ACC112 (cell line): ENCODE results near the gene MAP3K7.
A peak's percentile ranks its signal among the peaks of the same experiment; 100 is the strongest.

ENCODE experiments used
- H2AFZ ChIP-seq: fragments of 200-600 bp; sonication (generic); one replicate; pipeline ENCODE4 v1.6.0; 2017; ENCODE audit warnings: antibody characterized with exemption, low read length; ENCODE audit not compliant: unreplicated experiment
- H3K27ac ChIP-seq: fragments of 200-600 bp; sonication (generic); 2 replicates; pipeline ENCODE4 v1.5.1; 2014; ENCODE audit warnings: low read depth, mild to moderate bottlenecking, antibody characterized with exemption, low read length, moderate library complexity
- H3K27me3 ChIP-seq: fragments of 200-600 bp; sonication (generic); 2 replicates; pipeline ENCODE4 v1.6.1; 2014; ENCODE audit warnings: mild to moderate bottlenecking, antibody characterized with exemption, low read length, moderate library complexity, mixed read lengths; ENCODE audit not compliant: insufficient read depth
- H3K36me3 ChIP-seq: fragments of 200-600 bp; sonication (generic); 2 replicates; pipeline ENCODE4 v1.6.1; 2016; ENCODE audit warnings: mild to moderate bottlenecking, antibody characterized with exemption, low read length, moderate library complexity, mixed read lengths; ENCODE audit not compliant: insufficient read depth
- H3K4me1 ChIP-seq: fragments of 200-600 bp; sonication (generic); one replicate; pipeline ENCODE4 v1.6.1; 2016; ENCODE audit warnings: low read length, mixed read lengths; ENCODE audit not compliant: insufficient read depth, unreplicated experiment, control insufficient read depth
- H3K4me3 ChIP-seq: fragments of 200-600 bp; sonication (generic); 2 replicates; pipeline ENCODE4 v1.5.1; 2014; ENCODE audit warnings: mild to moderate bottlenecking, low read depth, low read length
- H3K79me2 ChIP-seq: fragments of 200-600 bp; sonication (generic); one replicate; pipeline ENCODE4 v1.6.0; 2016; ENCODE audit warnings: low read length; ENCODE audit not compliant: control insufficient read depth, unreplicated experiment, insufficient read depth

The MAP3K7 gene

GRCh38 chr6:90586836-90587638 is at the start of gene MAP3K7:
Gene MAP3K7, minus strand, starts transcription at chr6:90587072. Its CDS starts 189 bp downstream, at chr6:90586883.
- no peaks in the 10 kb centered on the region for H3K36me3 ChIP-seq
- H3K27me3 ChIP-seq = no peaks in the 10 kb centered on the region; the same call in 1 of the 2 replicates
- peak within 1 kb of the TSS; percentile 92 for H3K27ac ChIP-seq
- H3K4me3 ChIP-seq = peak within 1 kb of the TSS; percentile 93
- H3K4me1 ChIP-seq = peaks cover 23% of the 10 kb centered on the region
- peaks cover 46% of the 10 kb centered on the region for H3K79me2 ChIP-seq
- H2AFZ ChIP-seq = peak within 1 kb of the TSS; percentile 99

GRCh38 chr6:90631046-90631445 is 44.2 kb upstream of the MAP3K7 start:
- 0 out of 2 replicates have a peak, but pooled peaks cover 3% of the 10 kb centered on the region for H3K27me3 ChIP-seq
- no peaks in the 10 kb centered on the region for H3K79me2 ChIP-seq
- no peak overlapping the region for H3K27ac ChIP-seq

GRCh38 chr6:90621581-90621980 is 34.7 kb upstream of the MAP3K7 start:
- no peaks in the 10 kb centered on the region for H3K4me1 ChIP-seq
- H3K36me3 ChIP-seq = no peaks in the 10 kb centered on the region
- H3K79me2 ChIP-seq = no peaks in the 10 kb centered on the region
- no peak overlapping the region for H3K4me3 ChIP-seq
- H3K27ac ChIP-seq = no peak overlapping the region
- H3K27me3 ChIP-seq = peaks cover 53% of the 10 kb centered on the region
- no peak overlapping the region for H2AFZ ChIP-seq

More at GRCh38 chr6:90631046-90631445, 44.2 kb upstream of the MAP3K7 start:
- Histone ChIP-seq H3K4me1 (no peaks in the 10 kb centered on the region), H2AFZ (no peak overlapping the region), H3K4me3 (no peak overlapping the region), H3K36me3 (no peaks in the 10 kb centered on the region)

DNA sequence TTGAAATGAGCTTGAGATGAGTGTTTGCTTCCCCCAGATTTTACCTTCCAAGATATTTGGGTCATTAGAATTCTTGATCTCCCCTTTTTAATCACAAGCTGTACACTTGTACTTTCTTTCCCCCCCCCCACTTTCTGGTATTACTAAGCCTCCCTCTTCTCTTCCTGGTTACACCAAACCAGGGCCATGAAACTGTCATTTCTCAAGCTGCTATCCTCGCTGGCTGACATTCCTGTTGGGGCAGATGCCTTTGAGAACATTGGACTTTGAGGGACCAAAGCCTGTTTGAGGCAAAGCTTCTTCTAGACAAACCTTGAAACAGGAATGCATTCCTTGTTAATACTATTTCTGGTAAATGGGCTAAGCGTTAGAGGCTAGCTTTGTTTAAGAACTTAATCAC is 32.3 kb upstream of the MAP3K7 start:
- Histone ChIP-seq H2AFZ (no peak overlapping the region), H3K4me3 (no peak overlapping the region), H3K4me1 (no peaks in the 10 kb centered on the region), H3K27me3 (peaks cover 73% of the 10 kb centered on the region), H3K79me2 (no peaks in the 10 kb centered on the region), H3K27ac (no peak overlapping the region), H3K36me3 (no peaks in the 10 kb centered on the region)

DNA sequence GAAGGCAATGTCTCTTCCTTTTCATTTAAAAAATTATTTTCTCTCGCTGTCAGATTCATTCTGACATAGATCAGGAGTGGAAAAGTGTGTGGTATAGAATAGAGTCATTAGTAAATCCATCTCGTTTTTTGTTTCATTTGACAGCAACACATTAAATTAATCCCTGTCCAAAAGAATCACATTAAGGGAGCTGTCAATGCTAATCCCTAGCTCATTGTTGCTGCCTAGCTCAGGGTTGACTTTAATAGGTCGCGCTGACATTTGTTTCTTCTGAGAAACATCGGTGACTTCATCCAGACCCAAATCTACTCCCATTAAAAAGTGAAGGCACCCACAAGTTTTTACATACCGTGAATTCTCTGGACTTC is 25.4 kb upstream of the MAP3K7 start:
- peaks cover 8% of the 10 kb centered on the region for H3K4me1 ChIP-seq
- H3K4me3 ChIP-seq = no peak overlapping the region
- H3K36me3 ChIP-seq = no peaks in the 10 kb centered on the region
- no peak overlapping the region for H3K27ac ChIP-seq
- peaks cover 93% of the 10 kb centered on the region for H3K27me3 ChIP-seq
- no peak overlapping the region for H2AFZ ChIP-seq
- no peaks in the 10 kb centered on the region for H3K79me2 ChIP-seq

GRCh38 chr6:90611543-90612312 is 24.9 kb upstream of the MAP3K7 start:
- Histone ChIP-seq H3K27ac (no peak overlapping the region), H3K4me3 (peak overlapping the region; percentile 74), H3K27me3 (peaks cover 89% of the 10 kb centered on the region)

DNA sequence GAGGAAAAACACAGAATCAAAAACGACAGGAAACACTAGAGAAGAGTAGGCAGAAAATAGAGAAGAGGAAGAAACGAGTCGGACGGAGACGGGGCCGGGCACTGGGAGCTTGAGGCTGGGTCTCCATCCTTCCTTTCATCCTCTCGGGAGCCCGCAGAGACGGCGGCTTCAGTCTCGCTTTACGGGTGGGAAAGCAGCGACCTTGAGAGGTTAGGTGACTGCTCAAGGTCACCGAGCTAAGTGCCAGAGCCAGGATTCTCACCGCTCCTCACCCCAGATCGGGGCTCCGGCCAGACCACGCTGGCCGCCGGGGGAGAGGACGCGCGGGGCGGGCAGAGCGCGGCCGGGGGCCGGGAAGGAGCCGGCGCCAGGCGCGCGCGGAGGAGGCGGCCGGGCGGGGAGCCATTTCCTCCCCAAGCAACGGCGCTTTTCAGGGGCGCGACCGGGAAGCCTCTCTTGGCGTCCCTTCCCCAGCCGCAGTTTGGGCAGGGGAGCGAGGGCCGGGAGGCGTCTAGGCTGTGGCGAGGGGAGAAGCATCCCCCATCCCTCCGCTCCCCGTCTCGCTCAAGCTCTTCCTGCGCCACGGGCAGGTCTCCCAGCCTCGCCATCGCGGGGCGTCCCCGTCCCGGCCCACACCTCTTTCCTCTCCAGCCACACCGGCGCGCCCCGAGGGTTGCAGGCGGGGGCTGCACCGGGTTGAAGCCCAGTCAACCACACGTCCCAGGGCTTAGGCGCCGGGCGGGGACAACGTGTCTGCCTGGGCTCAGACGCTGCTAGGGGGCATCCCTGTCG is 24.1 kb upstream of the MAP3K7 start:
- Histone ChIP-seq H3K27ac (no peak overlapping the region), H3K79me2 (no peaks in the 10 kb centered on the region), H3K36me3 (no peaks in the 10 kb centered on the region), H2AFZ (peak overlapping the region; percentile 57), H3K4me3 (peak overlapping the region; percentile 74), H3K27me3 (peaks cover 87% of the 10 kb centered on the region), H3K4me1 (peaks cover 8% of the 10 kb centered on the region)

More at GRCh38 chr6:90611543-90612312, 24.9 kb upstream of the MAP3K7 start:
- no peaks in the 10 kb centered on the region for H3K36me3 ChIP-seq
- H2AFZ ChIP-seq = peak overlapping the region; percentile 57
- H3K79me2 ChIP-seq = no peaks in the 10 kb centered on the region
- H3K4me1 ChIP-seq = peaks cover 8% of the 10 kb centered on the region

DNA sequence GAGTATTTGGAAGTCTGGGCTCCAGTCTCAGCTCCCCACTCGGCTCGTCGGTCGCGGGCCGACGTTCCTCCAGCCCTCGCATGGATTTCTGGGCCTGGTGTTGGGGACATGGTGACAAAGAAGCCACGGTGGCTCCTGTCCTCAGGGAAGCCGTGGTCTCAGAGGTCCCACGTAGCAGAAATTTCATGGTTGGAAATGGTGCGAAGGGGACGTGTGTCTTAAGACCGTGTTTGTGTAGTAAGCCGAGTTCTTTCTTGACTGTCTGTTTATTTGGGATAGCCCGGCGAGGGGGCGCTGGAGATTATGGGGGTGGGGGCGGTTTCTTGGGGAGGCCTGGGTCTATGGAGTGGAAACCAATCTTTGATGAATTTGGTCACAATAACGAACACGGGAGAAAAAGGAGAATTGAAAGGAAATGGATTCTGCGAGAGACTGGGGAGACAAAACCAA is 23.5 kb upstream of the MAP3K7 start:
- no peaks in the 10 kb centered on the region for H3K36me3 ChIP-seq
- peaks cover 86% of the 10 kb centered on the region for H3K27me3 ChIP-seq
- H3K27ac ChIP-seq = no peak overlapping the region
- peaks cover 8% of the 10 kb centered on the region for H3K4me1 ChIP-seq
- H3K79me2 ChIP-seq = no peaks in the 10 kb centered on the region
- H3K4me3 ChIP-seq = peak overlapping the region; percentile 74
- peak overlapping the region; percentile 57 for H2AFZ ChIP-seq

DNA sequence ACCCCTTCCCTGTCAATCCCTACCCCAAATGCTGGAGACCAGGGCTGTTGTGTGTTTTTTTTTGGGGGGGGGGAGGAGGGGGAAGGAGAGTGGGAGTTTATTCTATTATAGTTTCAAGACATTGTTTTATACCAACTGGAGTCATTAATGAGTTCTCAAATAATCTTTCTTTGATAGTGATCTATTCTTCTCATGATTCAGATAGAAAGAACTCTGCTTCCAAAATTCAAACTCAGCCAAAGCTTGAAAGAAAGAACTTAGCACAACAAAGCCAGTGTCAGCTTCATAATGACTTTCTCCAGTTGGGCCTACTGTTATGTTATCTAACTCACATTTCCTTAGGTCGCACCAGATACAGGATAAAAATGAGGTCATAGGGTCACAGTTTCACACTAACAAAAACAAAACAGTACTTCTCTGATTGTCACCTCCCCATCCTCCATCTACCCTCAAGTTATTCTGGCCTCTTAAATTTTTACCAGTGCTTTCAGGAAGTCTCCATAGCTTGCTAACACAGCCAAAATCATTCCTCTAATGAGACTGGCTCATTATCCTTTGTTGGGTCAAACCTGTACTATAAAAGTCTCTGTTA is 19.0 kb upstream of the MAP3K7 start:
- Histone ChIP-seq H3K79me2 (no peaks in the 10 kb centered on the region), H3K36me3 (no peaks in the 10 kb centered on the region), H2AFZ (no peak overlapping the region), H3K27ac (no peak overlapping the region), H3K27me3 (peaks cover 89% of the 10 kb centered on the region), H3K4me3 (no peak overlapping the region), H3K4me1 (peaks cover 4% of the 10 kb centered on the region)

DNA sequence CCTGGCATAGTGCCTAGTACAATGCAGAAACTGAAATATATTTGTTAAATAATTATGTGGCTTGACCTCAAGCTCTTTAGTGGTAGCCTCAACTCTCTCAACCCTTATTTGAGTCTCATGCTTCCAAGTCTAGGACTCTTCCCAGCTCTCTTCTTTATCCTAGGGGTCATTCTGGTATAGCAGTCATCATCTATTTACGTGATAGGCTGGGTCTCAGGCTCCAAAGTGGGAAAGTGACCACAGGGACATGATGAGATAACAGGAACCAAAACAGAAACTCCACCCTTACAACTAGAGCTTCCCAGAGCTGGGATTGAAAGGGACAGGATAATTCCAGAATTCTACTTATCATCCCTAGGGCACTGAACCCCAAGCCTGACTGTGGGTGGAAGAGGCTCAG is 17.7 kb upstream of the MAP3K7 start:
- Histone ChIP-seq H3K79me2 (no peaks in the 10 kb centered on the region), H3K27ac (no peak overlapping the region), H3K4me3 (no peak overlapping the region), H3K36me3 (no peaks in the 10 kb centered on the region), H2AFZ (no peak overlapping the region), H3K27me3 (peaks cover 89% of the 10 kb centered on the region), H3K4me1 (no peaks in the 10 kb centered on the region)
